H9 (cell line): ENCODE measurements around the gene SLC34A2. TPM values are rescaled to one million over a fixed set of nuclear protein-coding genes. Genes with fewer than 3 reads are reported as not detected.

ENCODE experiments used
- DNase-seq: peaks from one replicate; pipeline ENCODE4 v3.0.0-alpha.2; 2017
- H2AFZ ChIP-seq: one replicate; pipeline ENCODE4 v1.6.1; 2013; ENCODE audit warnings: mild to moderate bottlenecking, low read length, control low read depth, moderate library complexity
- H2AK5ac ChIP-seq: 2 replicates; pipeline ENCODE4 v1.6.1; 2013; ENCODE audit warnings: low read length, control low read depth, mixed read lengths; ENCODE audit not compliant: insufficient read length
- H2BK120ac ChIP-seq: one replicate; pipeline ENCODE4 v1.6.1; 2013; ENCODE audit warnings: low read depth, mild to moderate bottlenecking, low read length, control low read depth, inconsistent platforms; ENCODE audit not compliant: poor library complexity, severe bottlenecking
- H2BK12ac ChIP-seq: 2 replicates; pipeline ENCODE4 v1.6.1; 2013; ENCODE audit warnings: low read length, control low read depth, mixed read lengths, low read depth; ENCODE audit not compliant: insufficient read length
- H2BK15ac ChIP-seq: 2 replicates; pipeline ENCODE4 v1.6.1; 2013; ENCODE audit warnings: low read depth, low read length, control low read depth
- H2BK20ac ChIP-seq: one replicate; pipeline ENCODE4 v1.6.1; 2013; ENCODE audit warnings: low read depth, mild to moderate bottlenecking, low read length, control low read depth, inconsistent platforms; ENCODE audit not compliant: poor library complexity, severe bottlenecking
- H2BK5ac ChIP-seq: 2 replicates; pipeline ENCODE4 v1.6.1; 2013; ENCODE audit warnings: low read length, control low read depth, mixed read lengths; ENCODE audit not compliant: insufficient read length
- H3K14ac ChIP-seq: 2 replicates; pipeline ENCODE4 v1.6.1; 2013; ENCODE audit warnings: low read length, control low read depth; ENCODE audit not compliant: insufficient read depth
- H3K18ac ChIP-seq: 2 replicates; pipeline ENCODE4 v1.6.1; 2013; ENCODE audit warnings: low read depth, mild to moderate bottlenecking, mixed read lengths, low read length, control low read depth; ENCODE audit not compliant: insufficient read length
- H3K23ac ChIP-seq: 2 replicates; pipeline ENCODE4 v1.6.1; 2013; ENCODE audit warnings: low read length, control low read depth, mixed read lengths, low read depth; ENCODE audit not compliant: insufficient read length
- H3K23me2 ChIP-seq: 2 replicates; pipeline ENCODE4 v1.6.1; 2013; ENCODE audit warnings: low read depth, mild to moderate bottlenecking, mixed read lengths, low read length, control low read depth; ENCODE audit not compliant: insufficient read length, poor library complexity, severe bottlenecking
- H3K27ac ChIP-seq: 2 replicates; pipeline ENCODE4 v1.5.1; 2013; ENCODE audit warnings: low read length, control low read depth, mixed read lengths, low read depth; ENCODE audit not compliant: insufficient read length
- H3K27me3 ChIP-seq: 2 replicates; pipeline ENCODE4 v1.6.1; 2013; ENCODE audit warnings: low read length, control low read depth, inconsistent platforms; ENCODE audit not compliant: insufficient read depth
- H3K4ac ChIP-seq: 2 replicates; pipeline ENCODE4 v1.6.1; 2013; ENCODE audit warnings: low read depth, mild to moderate bottlenecking, control low read depth, inconsistent platforms, low read length, moderate library complexity
- H3K4me1 ChIP-seq: 2 replicates; pipeline ENCODE4 v1.6.1; 2013; ENCODE audit warnings: low read length, control low read depth, inconsistent platforms; ENCODE audit not compliant: insufficient read depth
- H3K4me2 ChIP-seq: 2 replicates; pipeline ENCODE4 v1.6.1; 2013; ENCODE audit warnings: low read length, control low read depth, mixed read lengths; ENCODE audit not compliant: insufficient read length, insufficient read depth
- H3K56ac ChIP-seq: 2 replicates; pipeline ENCODE4 v1.6.1; 2013; ENCODE audit warnings: low read depth, mild to moderate bottlenecking, mixed read lengths, low read length, control low read depth; ENCODE audit not compliant: insufficient read length
- H3K79me1 ChIP-seq: 2 replicates; pipeline ENCODE4 v1.6.1; 2013; ENCODE audit warnings: low read depth, mild to moderate bottlenecking, moderate library complexity, low read length, control low read depth, inconsistent platforms; ENCODE audit not compliant: insufficient read depth, poor library complexity, severe bottlenecking
- H3K79me2 ChIP-seq: 2 replicates; pipeline ENCODE4 v1.6.1; 2013; ENCODE audit warnings: low read length, control low read depth, inconsistent platforms; ENCODE audit not compliant: insufficient read depth
- H3K9ac ChIP-seq: 2 replicates; pipeline ENCODE4 v1.6.1; 2013; ENCODE audit warnings: low read length, control low read depth, mixed read lengths; ENCODE audit not compliant: insufficient read length; ENCODE audit errors: extremely low read depth
- H3K9me3 ChIP-seq: one replicate; pipeline ENCODE4 v1.6.1; 2013; ENCODE audit warnings: low read depth, low read length, inconsistent platforms; ENCODE audit not compliant: control insufficient read depth
- H3T11ph ChIP-seq: one replicate; pipeline ENCODE4 v1.6.1; 2013; ENCODE audit warnings: mild to moderate bottlenecking, low read length, control low read depth, inconsistent platforms
- H4K20me1 ChIP-seq: one replicate; pipeline ENCODE4 v1.6.1; 2013; ENCODE audit not compliant: control insufficient read depth, insufficient read length, insufficient read depth
- H4K5ac ChIP-seq: 2 replicates; pipeline ENCODE4 v1.6.1; 2013; ENCODE audit warnings: low read depth, mild to moderate bottlenecking, mixed read lengths, low read length, control low read depth; ENCODE audit not compliant: insufficient read length
- H4K8ac ChIP-seq: replicated peaks from 2 replicates; pipeline ENCODE4 v1.6.1; 2013; ENCODE audit warnings: low read length, control low read depth, mixed read lengths, low read depth; ENCODE audit not compliant: insufficient read length
- H4K91ac ChIP-seq: 2 replicates; pipeline ENCODE4 v1.6.1; 2013; ENCODE audit warnings: low read depth, mild to moderate bottlenecking, moderate library complexity, mixed read lengths, low read length, control low read depth; ENCODE audit not compliant: insufficient read length
- H3K27ac Mint-ChIP-seq, 3 experiments: 2 replicates in 2 of 3; 3 replicates in 1 of 3; pipeline ENCODE4 v1.8.0; 2020 to 2021; ENCODE audit warnings: mixed read lengths in 3 of 3, mild to moderate bottlenecking in 1 of 3, moderate library complexity in 1 of 3
- H3K27me3 Mint-ChIP-seq: 2 replicates; pipeline ENCODE4 v1.8.0; 2021; ENCODE audit warnings: low read depth, mild to moderate bottlenecking, moderate library complexity, mixed read lengths
- H3K36me3 Mint-ChIP-seq, 3 experiments: 2 replicates in 2 of 3; 3 replicates in 1 of 3; pipeline ENCODE4 v1.8.0; 2020 to 2021; ENCODE audit warnings: low read depth in 3 of 3, mixed read lengths in 3 of 3; ENCODE audit not compliant: insufficient read depth in 1 of 3
- H3K4me1 Mint-ChIP-seq, 2 experiments: 2 replicates each; pipeline ENCODE4 v1.8.0; 2020; ENCODE audit warnings: mixed read lengths in 2 of 2
- H3K4me3 Mint-ChIP-seq, 2 experiments: 2 replicates in 1 of 2; 3 replicates in 1 of 2; pipeline ENCODE4 v1.8.0; 2020 to 2021; ENCODE audit warnings: mild to moderate bottlenecking in 2 of 2, mixed read lengths in 2 of 2, moderate library complexity in 1 of 2
- H3K9me3 Mint-ChIP-seq, 2 experiments: 2 replicates in 1 of 2; 3 replicates in 1 of 2; pipeline ENCODE4 v1.8.0; 2020; ENCODE audit warnings: mild to moderate bottlenecking in 2 of 2, mixed read lengths in 2 of 2, moderate library complexity in 1 of 2
- WGBS: extraction: QIAGEN DNeasy Blood & Tissue Kit; methylation state at CpG from one replicate; pipeline ENCODE4 v1.1.7; 2013; ENCODE audit warnings: missing lambda C conversion rate, low lambda C conversion rate, mixed read lengths; ENCODE audit not compliant: insufficient read length; ENCODE audit errors: extremely low coverage; 5-methylcytosine and 5-hydroxymethylcytosine counted together
- total RNA-seq: library from RNA; stranded (reverse); gene quantifications from 2 replicates; pipeline ENCODE4 v1.2.1, GENCODE V29; 2021
- TF ChIP-seq, protein P1 (sequence below): fragments of 200-600 bp; sonication (generic); conservative IDR thresholded peaks from 3 replicates; pipeline ENCODE4 v1.8.0; 2021; ENCODE audit warnings: antibody characterized with exemption, mild to moderate bottlenecking

Gene SLC34A2
- total RNA-seq, 1 experiment from 2014 or later = 0.57 TPM

DNA sequence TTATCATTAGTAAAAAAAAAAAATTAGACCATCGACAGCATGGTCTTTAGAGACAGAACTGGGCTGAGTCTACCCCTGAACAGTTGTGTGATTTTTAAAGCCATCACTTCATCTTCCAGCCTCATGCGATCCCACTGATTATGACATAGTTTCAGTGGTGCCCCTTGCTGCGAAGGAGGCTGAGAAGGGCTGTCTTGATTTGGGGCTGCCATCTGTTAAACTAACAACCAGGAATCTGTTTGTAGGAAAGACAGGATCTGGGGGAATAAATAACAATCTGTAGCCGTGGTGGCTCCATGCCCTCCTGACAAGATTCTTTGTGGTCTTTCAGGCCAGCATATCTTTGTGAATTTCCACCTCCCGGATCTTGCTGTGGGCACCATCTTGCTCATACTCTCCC, 17.1 kb downstream of the SLC34A2 start:
- Mint-ChIP-seq H3K27me3 (no peaks in the 10 kb centered on the region; the same call in 1 of the 2 replicates), H3K4me3 (no peak overlapping the region), H3K36me3 (no peaks in the 10 kb centered on the region; a peak in 1 of 7 replicates), H3K27ac (no peak overlapping the region), H3K4me1 (peaks cover 3 to 5% of the 10 kb centered on the region in 2 experiments; a peak in 3 of 4 replicates), H3K9me3 (no peaks in the 10 kb centered on the region)
- no peaks in the 10 kb centered on the region for H3K27me3 ChIP-seq
- H3K4ac ChIP-seq = no peak overlapping the region
- no peaks in the 10 kb centered on the region for H3K79me1 ChIP-seq
- H2AFZ ChIP-seq = no peak overlapping the region
- H2BK12ac ChIP-seq = no peak overlapping the region
- no peak overlapping the region for H3K27ac ChIP-seq
- no peak overlapping the region for H4K91ac ChIP-seq
- no peaks in the 10 kb centered on the region for H3K23me2 ChIP-seq
- no peak overlapping the region for H3K4me2 ChIP-seq
- H3T11ph ChIP-seq = no peak overlapping the region
- no peak overlapping the region for H2BK120ac ChIP-seq
- H2BK20ac ChIP-seq = no peak overlapping the region
- no peak for DNase-seq
- H3K9ac ChIP-seq = no peak overlapping the region
- no peak overlapping the region for H3K56ac ChIP-seq
- no peak overlapping the region for H2AK5ac ChIP-seq
- H3K23ac ChIP-seq = no peak overlapping the region
- no peaks in the 10 kb centered on the region for H3K79me2 ChIP-seq
- WGBS = no CpG with 5 or more reads among the region's 5 CpGs
- H3K18ac ChIP-seq = no peak overlapping the region
- H2BK15ac ChIP-seq = no peak overlapping the region
- no peak overlapping the region for H2BK5ac ChIP-seq
- no peak overlapping the region for H4K8ac ChIP-seq
- H3K14ac ChIP-seq = no peak overlapping the region
- H4K5ac ChIP-seq = no peak overlapping the region
- H4K20me1 ChIP-seq = no peaks in the 10 kb centered on the region
- TF ChIP-seq, protein P1, sequence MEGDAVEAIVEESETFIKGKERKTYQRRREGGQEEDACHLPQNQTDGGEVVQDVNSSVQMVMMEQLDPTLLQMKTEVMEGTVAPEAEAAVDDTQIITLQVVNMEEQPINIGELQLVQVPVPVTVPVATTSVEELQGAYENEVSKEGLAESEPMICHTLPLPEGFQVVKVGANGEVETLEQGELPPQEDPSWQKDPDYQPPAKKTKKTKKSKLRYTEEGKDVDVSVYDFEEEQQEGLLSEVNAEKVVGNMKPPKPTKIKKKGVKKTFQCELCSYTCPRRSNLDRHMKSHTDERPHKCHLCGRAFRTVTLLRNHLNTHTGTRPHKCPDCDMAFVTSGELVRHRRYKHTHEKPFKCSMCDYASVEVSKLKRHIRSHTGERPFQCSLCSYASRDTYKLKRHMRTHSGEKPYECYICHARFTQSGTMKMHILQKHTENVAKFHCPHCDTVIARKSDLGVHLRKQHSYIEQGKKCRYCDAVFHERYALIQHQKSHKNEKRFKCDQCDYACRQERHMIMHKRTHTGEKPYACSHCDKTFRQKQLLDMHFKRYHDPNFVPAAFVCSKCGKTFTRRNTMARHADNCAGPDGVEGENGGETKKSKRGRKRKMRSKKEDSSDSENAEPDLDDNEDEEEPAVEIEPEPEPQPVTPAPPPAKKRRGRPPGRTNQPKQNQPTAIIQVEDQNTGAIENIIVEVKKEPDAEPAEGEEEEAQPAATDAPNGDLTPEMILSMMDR = no peak
- no peaks in the 10 kb centered on the region for H3K4me1 ChIP-seq
- H3K9me3 ChIP-seq = no peaks in the 10 kb centered on the region
